Epithelial cell of umbilical artery (primary cell): ENCODE measurements around the gene RIOK3. TPM values are rescaled to one million over a fixed set of nuclear protein-coding genes. Genes with fewer than 3 reads are reported as not detected.

ENCODE experiments used
- total RNA-seq: library from RNA; depleted of rRNA; stranded (reverse); fragments of >200 nt; gene quantifications from 2 replicates; pipeline ENCODE4 v1.2.3, GENCODE V29; 2014

RIOK3 gene
- 54.6 and 59.9 TPM in 2 replicates for total RNA-seq

GRCh38 chr18:23452728-23453679 is at the start of gene RIOK3:
Gene RIOK3 (plus strand): TSS chr18:23453287. CDS start chr18:23453440, 153 bp downstream.

GRCh38 chr18:23503038-23503962 is 50.2 kb downstream of the RIOK3 start, which contains the start of gene RMC1:
Gene RMC1 (plus strand): TSS chr18:23503511. CDS start chr18:23503619, 108 bp downstream.

Other genes with a start within 250 kb of the RIOK3 start
- gene RMC1, start 50.2 kb downstream of the RIOK3 start, total RNA-seq: 23.7 and 29.6 TPM in 2 replicates
- 25.0 and 41.5 TPM in 2 replicates for gene NPC1, start 133.2 kb downstream of the RIOK3 start, total RNA-seq
- gene ANKRD29, start 209.6 kb downstream of the RIOK3 start, total RNA-seq: 0.65 TPM in 1 of 2 replicates, not detected in the other
- gene LAMA3, start 236.2 kb downstream of the RIOK3 start, total RNA-seq: 1.9 and 3.3 TPM in 2 replicates